GM18870 (cell line): Measurements from ENCODE around the gene C17orf50.

Experiments
- ATAC-seq: cut with Tn5 transposase; IDR thresholded peaks from one replicate; pipeline ENCODE4 v1.9.1; 2021; ENCODE audit warnings: moderate library complexity; ENCODE audit not compliant: unreplicated experiment

The C17orf50 gene

DNA sequence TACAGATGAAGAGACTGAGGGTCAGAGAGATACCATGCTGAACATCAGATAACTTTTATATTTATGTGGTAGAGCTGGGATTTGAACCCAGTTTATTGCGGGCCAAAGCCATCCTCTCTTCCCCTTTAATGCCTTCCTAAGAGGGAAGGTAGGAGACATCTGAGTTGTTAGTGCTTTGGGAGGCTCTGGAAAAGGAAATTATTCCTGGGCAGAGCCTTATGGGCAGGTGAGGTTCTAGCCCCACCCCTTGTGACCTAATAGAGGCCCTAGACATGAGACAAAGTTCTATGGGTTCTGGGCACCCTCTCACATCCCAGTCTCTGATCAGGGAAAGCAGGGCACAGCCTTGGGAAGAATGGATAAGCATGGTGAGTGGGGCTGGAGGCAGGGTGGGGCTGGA is at the start of gene C17orf50:
TSS of gene C17orf50 (plus strand) at position 301 of the 400 bp plus-strand sequence. CDS start at position 356, 55 bp downstream.
- ATAC-seq: no peak

DNA sequence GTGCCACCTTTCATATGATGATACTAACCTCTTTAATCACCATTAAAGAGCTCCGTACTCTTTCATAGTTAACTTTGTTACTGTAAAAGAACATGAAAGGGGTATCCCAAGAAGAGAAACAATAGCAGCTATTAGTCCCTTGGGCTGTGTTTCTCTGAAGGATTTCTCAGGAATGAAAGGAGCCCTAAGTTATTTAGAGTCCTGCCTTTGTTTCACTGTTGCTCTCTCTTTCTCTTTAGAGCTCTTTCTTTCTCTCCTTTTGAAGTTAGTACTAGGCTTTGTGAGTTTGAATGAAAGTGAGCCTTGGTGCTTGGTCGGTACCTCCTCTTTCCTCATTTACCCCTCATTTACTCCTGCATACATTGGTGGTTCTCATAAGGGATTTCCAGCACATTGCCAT is 49.7 kb upstream of the C17orf50 start:
- ATAC-seq: no peak

DNA sequence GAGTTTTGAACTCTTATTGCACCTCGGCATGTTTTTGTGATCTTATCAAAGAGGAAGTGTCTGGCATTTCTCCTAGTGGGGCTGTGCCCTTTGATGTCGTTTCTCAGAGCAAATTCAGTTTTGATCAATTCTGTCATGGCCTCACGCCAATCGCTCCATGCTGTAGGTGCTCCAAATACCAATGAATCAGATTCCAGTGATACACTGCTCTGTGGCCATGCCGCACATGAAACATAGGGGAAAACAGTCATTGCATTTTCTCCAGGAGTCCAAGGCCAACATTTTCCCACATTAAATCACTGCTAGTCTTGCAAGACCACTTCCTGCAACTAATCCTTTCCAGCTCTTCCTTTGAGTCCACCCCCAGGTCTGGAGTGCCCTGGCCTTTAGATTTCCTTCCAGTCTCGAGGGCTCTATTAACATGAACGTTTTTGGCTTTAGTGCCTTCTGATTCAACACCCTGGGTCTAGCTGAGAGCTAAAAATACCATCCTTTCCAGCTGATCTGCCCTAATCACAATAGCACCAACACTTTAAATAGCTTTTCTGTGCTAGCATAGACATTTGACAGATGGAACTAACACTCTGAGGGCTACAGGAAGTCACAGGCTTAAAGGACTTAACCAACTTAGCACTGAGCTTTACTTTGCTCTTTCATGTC is 47.5 kb upstream of the C17orf50 start:
- ATAC-seq: no peak

DNA sequence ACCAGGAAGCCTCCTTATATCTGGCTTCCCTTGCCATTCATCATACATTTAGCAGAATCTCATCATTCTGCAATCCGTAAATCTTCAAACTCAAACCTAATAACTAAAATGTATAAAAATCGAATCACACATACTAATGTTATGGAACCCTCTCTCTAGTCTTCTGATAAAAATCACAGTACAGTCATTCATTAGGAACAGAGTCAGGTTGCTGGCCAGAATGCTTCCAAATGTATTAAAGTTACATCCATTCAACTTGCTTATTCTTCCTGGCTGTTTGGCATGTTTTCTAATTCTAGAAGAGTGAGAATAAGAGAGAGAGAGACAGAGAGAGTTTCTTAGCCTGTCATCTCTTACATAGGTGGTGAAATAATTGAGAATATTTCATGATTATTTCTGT is 45.7 kb upstream of the C17orf50 start:
- no peak for ATAC-seq

DNA sequence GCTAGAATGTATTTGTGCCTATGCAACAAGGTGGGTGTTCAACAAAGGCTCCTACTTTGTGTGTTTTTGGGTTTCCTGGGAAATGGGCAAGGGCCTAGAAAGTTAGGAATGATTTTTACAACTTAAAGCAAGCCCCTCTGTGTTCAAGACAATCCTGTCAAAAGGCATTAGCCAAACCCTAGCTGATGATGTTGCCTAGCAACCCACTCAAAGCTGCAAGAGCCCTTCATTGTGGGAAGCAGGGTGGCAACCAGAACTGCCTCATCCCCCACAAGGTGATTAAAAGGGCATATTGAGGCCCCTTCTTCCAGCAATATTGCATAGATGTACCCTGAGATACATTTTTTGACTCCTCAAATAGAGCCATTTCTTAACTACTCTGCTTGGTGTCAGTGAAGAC is 45.3 kb upstream of the C17orf50 start:
- no peak for ATAC-seq

DNA sequence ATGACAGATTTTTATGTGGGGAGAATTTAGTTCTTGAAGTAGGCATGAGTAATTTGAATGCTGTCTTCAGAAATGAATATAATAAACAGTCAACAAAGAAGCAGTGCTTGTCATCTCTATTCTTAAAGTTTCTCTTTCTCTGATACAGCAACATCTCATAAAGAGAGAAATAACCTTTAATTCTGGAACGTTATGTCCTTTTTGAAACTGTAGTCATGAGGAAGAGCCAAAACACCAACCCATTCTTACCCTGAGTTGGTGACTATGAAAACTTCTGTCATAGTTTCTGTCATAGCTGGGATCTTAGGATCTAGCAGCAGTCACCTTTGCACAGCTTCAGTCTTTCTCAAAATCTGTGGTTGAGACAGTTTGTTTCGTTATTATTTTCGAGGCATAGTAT is 44.5 kb upstream of the C17orf50 start:
- no peak for ATAC-seq

DNA sequence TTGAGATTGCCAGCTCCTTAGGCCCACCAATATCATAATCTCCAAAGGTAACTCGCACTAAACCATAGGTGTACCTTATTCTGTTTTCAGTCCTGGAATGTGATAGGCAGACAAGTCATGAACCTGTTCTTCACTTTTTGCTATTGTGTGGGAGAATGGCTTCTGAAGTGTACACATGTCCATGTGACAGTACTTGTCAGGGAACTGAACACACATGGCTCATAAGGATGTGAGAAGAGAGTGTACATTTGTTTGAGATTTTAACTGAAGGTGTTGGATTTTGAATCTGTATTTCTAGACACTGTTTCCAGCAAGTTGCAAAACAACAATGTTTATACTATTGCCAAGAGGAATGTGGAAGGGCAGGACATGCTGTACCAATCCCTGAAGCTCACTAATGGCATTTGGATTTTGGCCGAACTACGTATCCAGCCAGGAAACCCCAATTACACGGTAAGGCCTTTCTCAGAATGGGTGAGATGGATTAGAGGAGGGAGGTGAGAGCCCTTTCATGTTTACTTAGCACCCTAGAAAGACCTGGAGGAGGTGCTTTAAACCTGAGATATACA is 43.7 kb upstream of the C17orf50 start:
- ATAC-seq: no peak

DNA sequence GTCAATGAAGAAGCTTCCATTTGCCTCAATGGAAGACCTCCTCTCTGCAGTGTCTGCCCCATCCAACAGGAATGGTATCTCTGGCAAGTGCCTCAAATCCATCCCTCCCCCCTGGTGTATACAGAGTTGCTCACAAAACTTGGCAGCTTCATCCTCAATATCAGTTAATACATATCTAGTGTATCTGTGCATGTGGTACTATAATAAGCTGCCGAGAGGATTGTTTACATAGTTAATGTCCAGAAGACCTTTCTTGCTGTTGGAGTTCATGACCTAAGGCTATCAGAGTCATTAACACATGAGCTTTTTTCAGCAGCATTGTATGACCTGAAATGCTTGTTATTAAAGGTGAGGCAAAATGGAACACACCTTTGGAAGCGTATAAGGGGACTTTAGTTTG is 43.2 kb upstream of the C17orf50 start:
- no peak for ATAC-seq

DNA sequence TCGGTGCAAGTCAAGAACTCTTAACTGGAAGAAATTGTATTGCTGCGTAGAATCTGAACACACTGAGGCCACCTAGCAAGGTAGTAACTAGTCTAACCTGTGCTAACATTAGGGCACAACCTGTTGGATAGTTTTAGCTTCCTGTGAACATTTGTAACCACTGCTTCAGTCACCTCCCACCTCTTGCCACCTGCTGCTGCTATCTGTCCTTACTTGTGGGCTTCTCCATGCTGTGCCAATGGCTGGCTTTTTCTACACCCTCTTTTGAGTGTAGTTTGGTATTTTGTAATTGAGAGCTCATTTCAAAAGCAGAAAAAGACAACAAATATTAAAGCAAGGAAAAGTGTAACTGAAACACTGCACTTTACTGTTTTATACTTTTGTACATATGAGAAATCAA is 37.0 kb upstream of the C17orf50 start:
- no peak for ATAC-seq

DNA sequence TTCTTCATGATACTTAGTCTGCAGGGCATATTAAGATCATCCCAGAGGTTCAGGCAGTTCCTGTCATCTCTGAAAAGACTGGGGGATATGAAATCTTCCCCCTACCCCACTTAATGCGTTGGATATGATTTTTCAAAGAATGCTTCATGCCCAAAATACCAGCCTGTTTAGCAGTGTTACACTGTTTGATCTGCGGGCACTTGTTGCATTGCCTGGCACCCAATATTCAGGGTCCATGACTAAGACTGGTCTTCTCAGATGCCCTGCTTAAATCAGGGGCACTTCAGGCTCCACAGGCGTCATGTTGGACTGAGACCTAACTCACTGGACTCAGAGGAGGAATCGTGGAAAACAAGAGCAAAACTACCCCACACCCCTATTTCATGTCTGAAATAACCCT is 35.6 kb upstream of the C17orf50 start:
- ATAC-seq: no peak

DNA sequence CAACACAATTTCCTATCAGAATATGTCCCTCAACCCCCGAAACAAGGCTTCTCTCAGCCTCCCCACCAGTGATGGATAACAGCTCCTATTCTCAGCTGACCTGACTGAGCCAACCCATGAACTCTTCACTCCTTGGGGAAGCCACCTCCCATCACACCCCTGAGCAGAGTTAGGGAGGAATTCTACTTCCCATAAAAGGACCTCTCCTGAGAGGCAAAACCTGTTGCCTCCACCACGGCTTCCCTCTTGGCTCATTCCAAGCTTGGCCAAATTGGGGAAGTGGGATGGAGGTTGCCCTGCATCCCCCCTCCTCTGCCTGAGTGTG is 34.9 kb upstream of the C17orf50 start:
- no peak for ATAC-seq

DNA sequence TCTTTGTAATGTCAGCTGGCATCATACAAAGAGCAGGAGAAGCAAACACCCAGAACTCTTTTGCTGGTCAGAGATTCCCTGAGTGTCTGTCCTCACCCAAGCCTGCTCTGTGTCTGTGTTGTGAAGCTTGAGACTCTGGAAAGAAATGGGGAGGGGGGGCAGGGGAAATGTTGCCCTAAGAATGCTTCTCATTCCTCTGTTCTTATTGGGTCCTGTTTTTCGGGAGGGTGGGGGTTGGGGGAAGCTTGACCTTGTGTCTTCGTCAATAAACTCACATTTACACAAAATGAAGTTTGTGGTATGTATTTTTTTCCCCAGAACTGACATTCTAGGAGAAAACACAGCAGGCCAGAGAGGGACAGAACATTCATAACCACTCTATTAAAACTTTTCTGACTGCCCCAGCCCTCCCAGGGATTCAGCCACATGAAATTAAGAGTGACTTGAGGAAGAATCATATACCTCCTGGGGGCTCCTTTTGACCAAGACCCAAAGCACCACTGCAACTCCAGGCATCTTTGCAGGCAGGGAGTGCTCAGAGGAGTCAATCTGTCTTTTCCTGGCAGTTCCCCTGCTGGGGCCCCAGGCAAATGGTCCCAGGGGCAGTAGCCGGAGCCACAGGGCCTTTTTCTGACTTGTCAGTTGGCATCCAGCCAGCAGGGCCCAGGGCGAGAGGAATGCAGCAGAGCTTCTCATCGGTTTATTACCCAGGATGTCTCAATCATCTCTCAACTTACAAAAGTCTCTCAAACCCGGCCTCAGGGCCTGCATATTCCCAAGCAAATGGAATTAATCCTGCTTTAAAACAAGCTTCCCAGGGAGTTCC is 34.3 kb upstream of the C17orf50 start:
- ATAC-seq: no peak

DNA sequence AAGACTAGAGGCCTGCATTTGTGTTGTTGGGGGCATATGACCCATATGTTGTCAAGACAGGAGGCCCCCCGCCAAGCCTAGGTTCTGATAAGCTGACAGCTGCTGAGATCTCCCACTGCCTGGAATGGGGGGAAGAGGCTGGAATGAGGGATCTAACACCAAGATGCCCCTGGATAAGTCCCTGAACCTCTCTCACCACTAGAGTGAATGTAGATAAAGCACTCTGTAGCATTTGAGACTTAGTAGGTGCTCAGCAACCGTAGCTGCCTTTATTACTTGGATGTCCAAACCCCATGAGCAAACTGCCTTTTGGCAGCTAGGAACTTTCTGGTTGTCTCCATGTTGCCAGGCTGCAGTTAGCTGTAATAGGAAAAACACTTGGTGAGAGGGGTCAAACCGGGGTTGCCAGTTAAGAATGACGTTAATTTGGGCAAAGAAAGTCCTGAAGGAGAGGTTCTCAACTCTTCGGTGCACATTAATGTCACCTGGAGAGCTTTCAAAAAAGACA is 33.7 kb upstream of the C17orf50 start:
- ATAC-seq: no peak

DNA sequence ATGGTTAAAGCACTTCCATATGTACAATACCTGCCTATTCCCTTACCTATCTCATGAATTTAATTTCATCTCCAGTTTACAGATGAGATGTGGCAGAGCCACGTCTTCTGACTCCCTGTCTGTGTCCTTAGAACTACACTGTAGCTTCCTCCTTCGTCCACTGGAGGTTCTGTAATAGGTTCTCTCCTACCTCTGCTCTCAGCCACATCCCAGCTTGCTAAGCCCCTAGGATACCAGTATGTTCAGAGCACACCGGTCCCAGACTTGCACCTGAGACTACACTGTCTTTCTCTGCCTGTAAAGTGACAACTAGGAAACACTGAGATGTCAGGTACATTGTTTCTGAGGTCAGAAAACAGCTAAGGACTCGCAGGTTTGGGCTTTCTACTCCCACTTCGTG is 33.1 kb upstream of the C17orf50 start:
- no peak for ATAC-seq

DNA sequence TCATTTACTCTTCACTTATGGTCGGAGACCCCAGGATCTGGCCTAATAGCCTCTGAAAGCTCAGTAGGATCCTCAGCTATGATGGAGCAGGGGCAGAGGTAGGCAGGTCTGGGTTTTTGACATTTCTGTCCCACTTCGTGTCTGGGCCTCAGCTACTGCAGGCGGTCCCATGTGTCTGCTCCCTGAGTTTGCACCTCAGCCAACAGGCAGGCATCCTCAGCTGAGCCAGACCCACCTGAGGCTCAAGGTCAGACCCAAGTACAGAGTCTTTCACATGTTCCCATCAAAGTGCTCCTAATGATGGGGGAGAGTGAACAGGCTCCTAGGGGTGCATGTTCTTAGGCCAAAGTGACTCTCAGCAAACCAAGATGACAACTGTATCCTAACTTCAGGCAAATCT is 32.1 kb upstream of the C17orf50 start:
- no peak for ATAC-seq

DNA sequence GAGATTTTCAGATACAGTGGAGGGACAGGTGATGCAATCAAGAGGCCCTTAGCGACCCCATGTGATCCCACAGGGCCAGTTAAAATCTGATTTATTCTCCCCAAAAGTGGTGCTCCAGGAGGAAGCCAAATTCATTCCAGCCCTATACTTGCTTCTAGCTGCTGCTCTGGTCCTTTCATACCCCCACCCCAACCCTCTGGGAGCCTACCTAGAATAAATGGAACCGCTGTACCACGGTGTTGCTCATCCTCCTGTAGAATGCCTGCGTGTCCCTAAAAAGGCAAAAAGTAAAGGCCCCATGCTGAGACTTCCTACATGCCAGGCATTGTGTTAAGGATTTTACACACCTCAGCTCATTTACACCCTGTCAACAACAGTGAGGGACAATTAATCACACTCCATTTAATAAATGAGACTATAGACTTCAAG is 31.3 kb upstream of the C17orf50 start:
- ATAC-seq: no peak

DNA sequence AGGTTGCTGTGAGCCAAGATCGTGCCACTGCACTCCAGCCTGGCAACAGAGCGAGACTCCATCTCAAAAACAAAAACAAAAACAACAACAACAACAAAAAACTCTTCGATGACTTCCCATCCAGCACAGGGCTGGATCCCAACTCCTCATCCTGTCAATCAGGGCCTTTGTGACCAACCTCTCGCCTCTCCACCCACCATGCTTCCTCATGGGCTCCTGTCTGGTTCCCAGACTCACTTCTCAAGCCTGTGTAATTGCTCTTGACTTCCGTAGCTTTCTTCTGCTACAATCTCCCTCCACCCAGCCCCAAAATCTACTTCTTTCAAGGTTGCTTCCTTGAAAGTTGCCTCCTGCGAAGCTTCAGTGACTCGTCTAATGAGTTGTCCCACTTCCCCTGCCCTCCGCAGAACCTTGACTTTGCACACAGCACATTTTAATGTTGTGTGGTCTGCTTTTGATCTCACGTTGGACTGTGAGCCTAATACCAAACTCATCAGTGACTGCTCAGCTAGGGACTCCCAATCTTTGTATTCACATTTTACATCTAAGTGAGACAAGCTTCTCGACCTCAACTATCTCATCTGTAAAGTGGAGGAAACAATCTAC is 30.2 kb upstream of the C17orf50 start:
- no peak for ATAC-seq

DNA sequence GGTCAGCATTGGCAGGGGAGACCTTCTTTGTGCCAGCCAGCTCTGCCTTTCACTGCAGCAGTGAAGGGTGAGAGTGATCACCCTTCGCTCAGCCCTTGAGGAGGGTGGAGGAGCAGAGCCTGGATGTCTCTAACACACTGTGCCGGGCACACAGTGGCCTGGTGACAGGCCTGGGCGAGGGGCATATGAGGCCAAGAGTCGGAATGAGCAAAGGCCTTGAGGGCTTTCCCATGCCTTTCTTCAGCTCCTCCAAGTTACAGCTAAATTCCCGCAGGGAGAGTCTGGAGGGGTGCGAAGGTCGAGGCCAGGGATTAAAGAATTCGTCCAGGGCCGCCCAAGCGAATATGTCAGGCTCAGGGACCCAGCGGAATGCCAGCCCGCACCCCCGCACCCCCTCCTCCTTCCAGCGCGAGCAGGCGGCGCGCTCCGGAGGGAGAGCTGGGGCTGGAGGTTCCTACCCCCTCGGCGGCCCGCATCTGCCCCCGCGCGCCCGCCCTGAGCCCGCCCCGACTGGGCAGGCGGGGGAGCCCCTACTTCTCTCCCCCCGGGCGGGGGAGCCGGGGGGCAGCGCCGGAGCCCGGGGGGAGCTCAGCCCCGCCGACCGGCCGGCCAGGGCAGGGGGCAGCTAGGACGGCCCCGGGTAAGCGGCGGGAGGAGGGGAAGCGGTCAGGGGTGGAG is 29.3 kb upstream of the C17orf50 start, which contains the start of gene RASL10B:
TSS of gene RASL10B (plus strand) at position 401 of the 678 bp plus-strand sequence. CDS start 3,546 bp downstream, outside the sequence.
- no peak for ATAC-seq

DNA sequence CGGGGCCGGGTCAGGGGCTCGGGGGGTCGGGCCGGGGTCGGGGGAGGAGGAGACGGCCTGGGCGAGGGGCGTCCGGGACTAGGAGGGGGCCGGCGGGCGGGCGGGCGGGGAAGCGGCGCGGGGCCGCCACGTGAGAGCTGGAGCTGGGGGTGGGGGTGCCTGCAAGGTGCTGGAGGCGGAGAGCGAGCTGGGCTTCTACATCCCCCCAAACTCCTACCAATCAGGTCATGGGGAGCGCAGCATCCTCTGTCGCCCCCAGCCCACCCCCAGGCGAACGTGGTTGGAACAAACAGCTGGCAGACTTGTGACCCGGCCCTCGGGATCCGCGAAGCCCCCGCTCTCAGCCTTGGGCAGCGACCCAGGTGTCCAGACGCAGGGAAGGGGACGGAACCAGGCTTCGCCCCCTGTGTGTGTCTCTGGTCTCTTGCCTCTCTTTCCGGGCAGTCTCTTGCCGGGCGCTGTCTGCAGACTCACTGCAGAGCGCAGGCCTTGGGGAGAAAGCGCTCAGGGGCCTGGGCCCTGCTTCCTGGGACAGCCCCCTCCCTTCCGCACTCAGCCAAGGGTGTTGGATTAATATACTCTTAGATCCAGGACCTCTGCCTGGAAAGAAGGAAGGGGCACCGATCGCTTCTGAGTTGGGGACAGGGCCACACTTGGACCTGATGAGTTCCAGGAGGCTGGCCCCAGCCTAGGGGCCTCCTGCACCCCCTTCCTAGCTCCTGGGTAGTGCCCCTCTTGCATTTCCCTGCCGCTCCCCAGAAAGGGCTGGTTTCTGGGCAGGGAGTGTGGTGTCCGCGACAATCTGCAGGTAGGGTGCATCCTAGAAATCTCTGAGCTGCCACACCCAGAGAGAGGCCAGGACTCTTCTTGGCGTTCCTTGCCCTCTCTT is 28.5 kb upstream of the C17orf50 start:
- no peak for ATAC-seq

DNA sequence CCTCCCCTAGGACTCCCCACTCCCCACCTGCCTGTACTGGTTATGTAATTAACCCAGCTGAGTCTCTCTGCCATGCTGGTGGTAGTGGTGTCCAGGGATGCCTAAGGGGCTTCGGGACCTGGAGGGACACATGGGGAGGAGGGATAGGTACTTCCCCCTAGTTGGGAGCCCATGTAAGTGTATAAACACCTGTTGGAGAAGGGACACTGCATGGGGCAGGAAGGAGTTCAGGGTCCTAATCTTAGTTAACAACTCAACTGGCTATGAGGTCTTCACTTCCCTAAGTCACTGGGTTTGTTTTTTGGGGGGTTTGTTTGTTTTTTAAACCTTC is 27.9 kb upstream of the C17orf50 start:
- no peak for ATAC-seq
